Mesodermal cell (in vitro differentiated cells): ENCODE measurements around the gene PTPN7.

Source experiments
- H3K27ac ChIP-seq: 2 replicates; pipeline ENCODE4 v1.7.0; 2013; ENCODE audit warnings: mild to moderate bottlenecking, low read depth, low read length, moderate library complexity; ENCODE audit not compliant: severe bottlenecking
- H3K36me3 ChIP-seq: 2 replicates; pipeline ENCODE4 v1.7.1; 2013; ENCODE audit warnings: mild to moderate bottlenecking, low read length, moderate library complexity; ENCODE audit not compliant: control insufficient read depth, insufficient read depth
- H3K4me1 ChIP-seq: one replicate; pipeline ENCODE4 v1.7.1; 2013; ENCODE audit warnings: mild to moderate bottlenecking, low read length; ENCODE audit not compliant: insufficient read depth, control insufficient read depth, poor library complexity, severe bottlenecking
- H3K4me3 ChIP-seq: 2 replicates; pipeline ENCODE4 v1.7.0; 2013; ENCODE audit warnings: low read length, control low read depth, mild to moderate bottlenecking; ENCODE audit not compliant: insufficient read depth, poor library complexity, severe bottlenecking; ENCODE audit errors: extremely low read depth
- H3K9me3 ChIP-seq: 2 replicates; pipeline ENCODE4 v1.7.1; 2013; ENCODE audit warnings: mild to moderate bottlenecking, low read length, moderate library complexity; ENCODE audit not compliant: control insufficient read depth
- WGBS, 2 experiments: methylation state at CpG; one replicate each; pipeline ENCODE4 v1.1.5; 2013; ENCODE audit warnings: missing lambda C conversion rate in 2 of 2; ENCODE audit not compliant: insufficient coverage in 2 of 2; 5-methylcytosine and 5-hydroxymethylcytosine counted together

PTPN7 gene

DNA sequence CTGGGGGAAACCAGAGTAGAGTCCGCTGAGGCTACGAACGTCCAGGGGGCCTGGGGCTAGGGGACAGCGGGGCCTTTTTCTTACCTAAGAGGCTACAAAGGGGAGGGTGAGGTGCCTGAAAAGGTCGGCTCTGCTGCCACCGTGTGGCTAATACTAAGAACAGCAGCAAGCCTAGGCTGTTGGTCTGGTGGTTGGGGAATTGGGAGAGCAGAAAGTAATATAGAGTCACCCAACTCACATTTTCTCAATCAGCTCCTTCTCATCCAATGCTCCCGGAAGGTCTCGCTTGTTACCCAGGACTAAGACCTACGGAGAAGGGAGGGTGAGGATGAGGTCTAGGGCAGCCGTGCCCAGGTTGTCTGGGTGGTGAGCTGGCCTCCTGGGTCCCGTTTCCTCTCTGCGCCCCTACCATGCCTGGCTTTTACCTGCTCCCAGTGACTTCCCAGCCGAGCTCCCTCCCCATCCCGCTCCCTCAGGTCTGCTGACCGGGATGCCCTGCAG, 25.1 kb downstream of the PTPN7 start:
- Histone ChIP-seq H3K27ac (no peak overlapping the region), H3K36me3 (peaks cover 65% of the 10 kb centered on the region), H3K4me3 (no peak overlapping the region), H3K4me1 (no peaks in the 10 kb centered on the region), H3K9me3 (no peaks in the 10 kb centered on the region)
- 37 to 73% methylated on average over 4 to 7 of the region's 15 CpGs for WGBS, 2 experiments

DNA sequence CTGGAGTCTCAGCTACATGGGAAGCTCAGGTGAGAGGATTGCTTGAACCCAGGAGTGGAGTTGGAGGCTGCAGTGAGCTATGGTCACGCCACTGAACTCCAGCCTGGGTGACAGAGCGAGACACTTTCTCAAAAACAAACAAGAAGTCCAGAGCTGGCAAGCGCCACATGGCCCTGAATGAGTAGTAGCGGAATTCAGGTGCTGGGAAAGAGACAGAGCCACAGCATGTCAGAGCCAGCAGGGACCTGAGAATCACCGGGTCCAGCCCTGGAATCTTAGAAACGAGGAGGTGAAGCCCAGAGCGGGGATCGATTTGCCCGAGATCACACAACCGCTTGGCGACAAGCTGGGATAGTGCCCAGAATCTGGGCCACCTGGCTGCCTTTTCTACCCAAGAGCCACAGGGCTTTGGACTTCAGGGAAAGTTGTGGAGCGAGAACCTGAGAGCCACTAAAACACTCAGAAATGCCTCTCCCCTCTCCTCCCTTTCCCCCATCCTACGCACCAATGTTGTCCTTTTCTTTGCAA, 25.7 kb downstream of the PTPN7 start:
- no peaks in the 10 kb centered on the region for H3K4me1 ChIP-seq
- H3K27ac ChIP-seq = no peak overlapping the region
- peaks cover 65% of the 10 kb centered on the region for H3K36me3 ChIP-seq
- H3K4me3 ChIP-seq = no peak overlapping the region
- whole genome bisulfite sequencing, 2 experiments = 93 to 96% methylated on average over 11 to 13 of the region's 13 CpGs
- H3K9me3 ChIP-seq = no peaks in the 10 kb centered on the region

DNA sequence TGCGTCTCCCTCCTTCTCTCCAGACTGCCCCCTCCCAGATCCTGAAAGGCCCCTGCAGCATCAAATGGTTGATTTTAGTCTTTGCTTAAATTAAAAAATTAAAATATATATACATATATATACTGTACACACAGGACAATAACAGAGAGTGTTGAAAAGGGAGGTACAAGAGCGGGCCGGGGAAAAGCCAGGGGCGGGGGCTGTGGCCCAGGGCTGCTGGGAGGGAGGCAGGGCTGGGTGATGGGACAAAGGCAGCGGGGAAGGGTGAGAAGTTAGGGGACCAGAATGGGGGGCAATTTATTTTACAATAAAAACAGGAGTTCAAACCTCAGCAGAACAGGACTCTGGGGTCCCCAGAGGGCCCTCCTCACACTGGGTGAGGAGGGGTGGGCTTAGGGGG, 26.4 kb downstream of the PTPN7 start:
- Histone ChIP-seq H3K27ac (no peak overlapping the region), H3K4me3 (no peak overlapping the region), H3K9me3 (no peaks in the 10 kb centered on the region), H3K4me1 (no peaks in the 10 kb centered on the region), H3K36me3 (peaks cover 59% of the 10 kb centered on the region)
- no CpG with 5 or more reads among the region's 5 CpGs for WGBS, 2 experiments

- Histone ChIP-seq H3K9me3 (no peaks in the 10 kb centered on the region), H3K4me1 (no peaks in the 10 kb centered on the region), H3K36me3 (peaks cover 56% of the 10 kb centered on the region), H3K4me3 (no peak overlapping the region), H3K27ac (no peak overlapping the region)
- 95 to 96% methylated on average over 6 of the region's 8 CpGs for WGBS, 2 experiments
These were observed 26.9 kb downstream of the PTPN7 start for GRCh38 chr1:202133496-202133895.

GRCh38 chr1:202133001-202133400, 27.4 kb downstream of the PTPN7 start:
- no peak overlapping the region for H3K27ac ChIP-seq
- no peaks in the 10 kb centered on the region for H3K9me3 ChIP-seq
- H3K4me1 ChIP-seq = no peaks in the 10 kb centered on the region
- H3K4me3 ChIP-seq = no peak overlapping the region
- peaks cover 51% of the 10 kb centered on the region for H3K36me3 ChIP-seq
- WGBS, 2 experiments = 90 to 100% methylated on average over 6 to 12 of the region's 14 CpGs

DNA sequence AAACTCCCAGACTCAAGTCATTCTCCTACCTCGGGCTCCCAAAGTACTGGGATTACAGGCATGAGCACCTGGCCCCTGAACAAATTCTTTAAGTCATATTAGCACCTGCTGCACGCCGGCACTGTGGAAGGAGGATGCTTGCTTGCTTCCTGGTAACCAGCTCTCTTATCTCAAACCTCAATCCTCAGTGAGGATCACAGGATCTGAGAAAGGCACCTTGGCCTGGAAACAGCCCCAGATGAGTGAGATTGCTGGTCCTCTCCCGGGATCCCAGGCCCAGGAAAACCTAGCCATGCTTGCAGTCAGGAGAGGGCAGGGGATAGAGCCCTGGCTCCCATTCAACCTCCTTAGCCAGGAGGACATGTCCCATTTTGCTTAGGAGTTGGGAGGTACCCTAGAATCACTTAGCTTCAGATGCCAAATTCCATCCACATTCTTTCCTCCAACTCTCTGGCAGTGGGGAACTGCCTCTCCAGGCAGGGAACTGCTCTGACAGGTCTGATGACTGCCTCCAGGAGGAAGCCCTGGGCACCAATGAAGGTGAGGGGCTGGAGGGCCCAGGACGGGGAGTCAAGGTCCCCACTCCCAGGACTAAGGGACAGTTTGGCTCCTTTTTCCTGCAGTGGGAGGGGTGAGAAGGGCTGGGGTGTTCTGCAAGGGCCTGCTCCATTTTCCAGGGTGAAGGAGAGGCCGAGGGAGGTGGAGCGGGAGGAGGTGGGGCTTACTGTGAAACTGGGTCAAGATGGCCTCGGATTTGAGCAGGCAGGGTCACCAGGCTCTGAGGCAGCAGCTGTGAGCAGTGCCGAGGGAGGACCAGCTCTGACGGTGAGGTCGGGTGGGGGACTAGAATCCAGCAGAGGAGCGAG, 28.2 kb downstream of the PTPN7 start:
- peaks cover 45% of the 10 kb centered on the region for H3K36me3 ChIP-seq
- no peak overlapping the region for H3K27ac ChIP-seq
- H3K4me1 ChIP-seq = no peaks in the 10 kb centered on the region
- H3K4me3 ChIP-seq = no peak overlapping the region
- 90 to 95% methylated on average over 9 to 12 of the region's 12 CpGs for WGBS, 2 experiments
- no peaks in the 10 kb centered on the region for H3K9me3 ChIP-seq

GRCh38 chr1:202130816-202131522, 29.4 kb downstream of the PTPN7 start:
- 86 to 89% methylated on average over 6 to 9 of the region's 9 CpGs for WGBS, 2 experiments
- Histone ChIP-seq H3K4me1 (no peaks in the 10 kb centered on the region), H3K4me3 (no peak overlapping the region), H3K27ac (no peak overlapping the region), H3K36me3 (peaks cover 41% of the 10 kb centered on the region), H3K9me3 (no peaks in the 10 kb centered on the region)

DNA sequence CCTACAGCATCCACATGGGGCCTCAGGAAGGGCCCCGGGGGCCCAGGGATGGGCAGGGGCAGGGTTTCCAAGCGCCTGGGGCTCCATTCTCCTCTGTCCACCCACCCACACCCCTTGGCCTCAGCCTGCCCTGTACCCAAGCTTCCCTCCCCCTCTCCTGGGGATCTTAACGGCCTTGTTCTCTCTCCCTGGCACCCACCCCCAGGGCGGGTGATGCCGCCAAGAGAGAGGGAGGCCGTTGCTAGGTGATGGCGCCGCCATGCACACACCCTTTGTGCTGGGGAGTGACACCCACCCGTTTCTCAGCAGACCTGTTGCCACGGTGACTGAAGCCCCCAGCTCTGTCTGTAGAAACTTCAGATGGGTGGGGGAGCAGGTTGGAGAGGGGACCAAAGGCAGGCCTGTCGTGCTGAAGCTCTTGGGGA, 30.1 kb downstream of the PTPN7 start:
- WGBS, 2 experiments = 75 to 88% methylated on average over 3 to 9 of the region's 11 CpGs
- peaks cover 36% of the 10 kb centered on the region for H3K36me3 ChIP-seq
- H3K27ac ChIP-seq = no peak overlapping the region
- H3K9me3 ChIP-seq = no peaks in the 10 kb centered on the region
- no peaks in the 10 kb centered on the region for H3K4me1 ChIP-seq
- no peak overlapping the region for H3K4me3 ChIP-seq

DNA sequence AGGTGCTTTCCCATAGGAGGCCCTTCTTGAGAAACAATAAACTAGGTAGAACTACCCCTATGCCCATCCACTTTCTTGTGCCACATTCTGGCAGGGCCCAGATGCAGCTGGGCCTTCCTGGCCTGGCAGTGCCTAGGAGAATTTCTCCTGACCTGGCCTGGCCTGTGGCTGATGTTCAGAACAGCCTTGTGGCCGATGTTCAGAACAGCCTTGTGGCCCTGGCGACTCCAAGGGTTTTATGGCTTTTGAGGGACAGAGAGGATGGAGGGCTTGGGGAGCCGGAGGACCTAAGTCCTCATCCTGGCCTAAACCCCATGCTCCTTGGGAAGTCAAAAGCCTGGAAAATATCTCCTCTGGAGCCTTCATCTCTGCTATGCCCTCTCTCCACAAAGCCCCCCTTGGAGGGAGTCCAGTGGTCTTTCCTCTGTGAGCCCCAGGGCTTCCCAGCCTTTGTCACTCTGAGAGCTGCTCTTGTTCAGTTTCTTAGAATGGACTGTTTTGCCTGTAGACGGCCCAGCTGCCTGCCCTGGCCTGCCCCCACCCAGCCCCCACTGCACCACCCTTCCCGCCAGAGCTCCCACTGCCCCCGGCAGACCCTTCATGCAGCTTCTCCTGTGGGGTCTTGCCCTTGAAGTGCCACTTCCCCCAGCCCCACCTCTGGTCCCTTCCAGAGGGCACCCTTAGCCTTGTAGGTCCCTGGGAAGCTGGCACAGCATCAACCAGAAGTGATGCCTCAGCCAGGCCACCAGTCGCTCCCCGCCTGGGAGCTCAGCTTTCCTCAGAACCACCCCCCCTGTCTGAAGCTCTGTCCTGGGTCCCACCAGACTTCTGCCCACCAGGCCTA, 30.7 kb downstream of the PTPN7 start:
- H3K27ac ChIP-seq = no peak overlapping the region
- WGBS, 2 experiments = 89 to 94% methylated on average over 6 to 7 of the region's 8 CpGs
- no peaks in the 10 kb centered on the region for H3K9me3 ChIP-seq
- peaks cover 32% of the 10 kb centered on the region for H3K36me3 ChIP-seq
- H3K4me3 ChIP-seq = no peak overlapping the region
- H3K4me1 ChIP-seq = no peaks in the 10 kb centered on the region
